HepG2 (cell line): ENCODE results near the gene MARCHF9. TPM values are rescaled to one million over a fixed set of nuclear protein-coding genes. Genes with fewer than 3 reads are reported as not detected.

Experiments used
- ATAC-seq: fragments of 200-7000 bp; cut with Tn5 transposase; 3 replicates; pipeline ENCODE4 v1.9.1; 2020; ENCODE audit warnings: mild to moderate bottlenecking, moderate library complexity
- BruUV-seq: library from RNA; stranded (reverse); fragments of 400-500 nt; replicated peaks from 2 replicates; lab custom pipeline; 2021; lab: Mats Ljungman, UMichigan
- CTCF ChIA-PET: fragments of 300-600 bp; formaldehyde crosslinking; extraction: SDS; loops from one replicate; lab custom pipeline; 2021; ENCODE audit warnings: low total read pairs, inconsistent platforms, low intra/inter-chr PET ratio; lab: Yijun Ruan, JAX
- POLR2A ChIA-PET: fragments of 350-600 bp; sonication (Branson Sonifier 250); formaldehyde crosslinking; loops from one replicate; lab custom pipeline; 2020; ENCODE audit warnings: antibody characterized with exemption, inconsistent platforms; lab: Yijun Ruan, JAX
- DNase-seq: peaks from one replicate; pipeline ENCODE4 v3.0.0-alpha.2; 2015; ENCODE audit warnings: low spot score
- FAIRE-seq: peaks from 3 replicates; lab custom pipeline; 2011; peaks lifted over from hg19 to GRCh38; lab: Jason Lieb, UNC
- H2AFZ ChIP-seq: one replicate; pipeline ENCODE4 v1.6.1; 2011; ENCODE audit warnings: low read length, inconsistent platforms
- H3K27ac ChIP-seq: fragments of 300-600 bp; 3 replicates; pipeline ENCODE4 v1.8.0; 2011; ENCODE audit warnings: mixed run types, mild to moderate bottlenecking, mixed read lengths, low read length, inconsistent platforms; ENCODE audit not compliant: insufficient read depth; ENCODE audit errors: extremely low read length
- H3K27me3 ChIP-seq, 2 experiments: fragments of 200-600 bp in 1 of 2; 2 replicates in 1 of 2; 3 replicates in 1 of 2; pipeline versions ENCODE4 v1.6.0 to v1.8.0; 2011; ENCODE audit warnings: low read length in 2 of 2, mild to moderate bottlenecking in 2 of 2, moderate library complexity in 2 of 2, inconsistent platforms in 1 of 2; ENCODE audit not compliant: insufficient read depth in 2 of 2, control insufficient read depth in 1 of 2
- H3K36me3 ChIP-seq, 2 experiments: fragments of 200-600 bp in 1 of 2; replicated peaks in 1 of 2; 2 replicates in 1 of 2; 3 replicates in 1 of 2; pipeline versions ENCODE4 v1.5.1 to v1.8.0; 2011; ENCODE audit warnings: low read length in 2 of 2, inconsistent platforms in 1 of 2; ENCODE audit not compliant: insufficient read depth in 2 of 2, control insufficient read depth in 1 of 2
- H3K4me1 ChIP-seq: 2 replicates; pipeline ENCODE4 v1.5.1; 2012; ENCODE audit warnings: low read length, inconsistent platforms; ENCODE audit not compliant: insufficient read depth
- H3K4me2 ChIP-seq: 2 replicates; pipeline ENCODE4 v1.6.0; 2011; ENCODE audit warnings: low read depth, low read length, inconsistent platforms
- H3K4me3 ChIP-seq, 3 experiments: fragments of 200-600 bp in 1 of 3; sonication (generic), shearing (Covaris generic) in 1 of 3; replicated peaks in 1 of 3; 2 replicates each; pipeline ENCODE4 v1.5.1; 2011 to 2016; ENCODE audit warnings: low read length in 3 of 3, inconsistent platforms in 2 of 3, low read depth in 2 of 3, mild to moderate bottlenecking in 2 of 3, control low read depth in 1 of 3, mixed read lengths in 1 of 3; ENCODE audit not compliant: insufficient read depth in 1 of 3
- H3K79me2 ChIP-seq: one replicate; pipeline ENCODE4 v1.6.1; 2011; ENCODE audit warnings: low read length, inconsistent platforms; ENCODE audit not compliant: insufficient read depth
- H3K9ac ChIP-seq: 2 replicates; pipeline ENCODE4 v1.6.0; 2011; ENCODE audit warnings: mild to moderate bottlenecking, low read depth, low read length, inconsistent platforms; ENCODE audit not compliant: insufficient read depth
- H3K9me3 ChIP-seq: 2 replicates; pipeline ENCODE4 v1.5.1; 2012; ENCODE audit warnings: mild to moderate bottlenecking, low read length
- H4K20me1 ChIP-seq: 2 replicates; pipeline ENCODE4 v1.6.0; 2011; ENCODE audit warnings: inconsistent platforms, mild to moderate bottlenecking, low read length, moderate library complexity; ENCODE audit not compliant: insufficient read depth
- DR1 ChIP-seq: sonication (generic); formaldehyde crosslinking; IDR thresholded peaks from 2 replicates; pipeline ENCODE4 v1.8.0; 2021; ENCODE audit warnings: mild to moderate bottlenecking, missing genetic modification reagents, inconsistent platforms
- JUN ChIP-seq: sonication (generic); formaldehyde crosslinking; IDR thresholded peaks from 2 replicates; pipeline ENCODE4 v1.4.0; 2020; ENCODE audit warnings: mild to moderate bottlenecking, missing genetic modification reagents
- MIXL1 ChIP-seq: IDR thresholded peaks from 2 replicates; pipeline ENCODE4 v1.6.1; 2016
- PAF1 ChIP-seq: IDR thresholded peaks from 2 replicates; pipeline ENCODE4 v1.6.1; 2016; ENCODE audit warnings: missing genetic modification reagents, missing compliant biosample characterization
- PHF5A ChIP-seq: IDR thresholded peaks from one replicate; pipeline ENCODE4 v1.6.1; 2018; ENCODE audit warnings: low read depth, missing genetic modification reagents; ENCODE audit not compliant: unreplicated experiment
- ZNF160 ChIP-seq: sonication (generic); formaldehyde crosslinking; IDR thresholded peaks from 2 replicates; pipeline ENCODE4 v1.8.0; 2022; ENCODE audit warnings: mild to moderate bottlenecking, inconsistent platforms, missing genetic modification reagents
- ZNF33A ChIP-seq: sonication (generic); formaldehyde crosslinking; IDR thresholded peaks from 2 replicates; pipeline ENCODE4 v1.5.1; 2020; ENCODE audit warnings: missing genetic modification reagents, mild to moderate bottlenecking, moderate library complexity, borderline replicate concordance
- ZNF549 ChIP-seq: sonication (generic); formaldehyde crosslinking; IDR thresholded peaks from 2 replicates; pipeline ENCODE4 v1.5.0; 2020; ENCODE audit warnings: missing genetic modification reagents
- ZNF644 ChIP-seq: IDR thresholded peaks from 2 replicates; pipeline ENCODE4 v1.6.1; 2016; ENCODE audit warnings: low read depth
- ZNF720 ChIP-seq: sonication (generic); formaldehyde crosslinking; IDR thresholded peaks from 2 replicates; pipeline ENCODE4 v1.4.0; 2020; ENCODE audit warnings: missing genetic modification reagents
- ZNF781 ChIP-seq: sonication (generic); formaldehyde crosslinking; IDR thresholded peaks from 2 replicates; pipeline ENCODE4 v1.5.1; 2020; ENCODE audit warnings: borderline replicate concordance, mild to moderate bottlenecking, missing genetic modification reagents; ENCODE audit errors: not compliant biosample characterization
- ZNF792 ChIP-seq: IDR thresholded peaks from 2 replicates; pipeline ENCODE4 v1.6.1; 2016
- WGBS: methylation state at CpG from one replicate; pipeline ENCODE4 v1.1.6; 2017; ENCODE audit warnings: low lambda C conversion rate; 5-methylcytosine and 5-hydroxymethylcytosine counted together
- in situ Hi-C: cut with HindIII; loops from 2 replicates; pipeline ENCODE4 v1.10.0; 2017; ENCODE audit warnings: low pct_unique_long_range_greater_than_20kb; ENCODE audit not compliant: extremely low pct_ligation_motif_present
- intact Hi-C: fragments of 100-400 bp; cut with micrococcal nuclease; formaldehyde crosslinking; loops from one replicate; pipeline ENCODE4 v1.10.0; 2022; ENCODE audit not compliant: unreplicated experiment
- polyA plus RNA-seq, 8 experiments: library from polyadenylated mRNA; depleted of rRNA in 3 of 8; stranded (reverse) in 7 of 8; unstranded in 1 of 8; fragments of >200 nt; fragmentation: Illumina TruSeq in 4 of 8; extraction: Trizol in 4 of 8; gene quantifications; 2 replicates each; pipeline versions ENCODE4 v1.2.1 to v1.2.3, GENCODE V29; 2011 to 2016; ENCODE audit warnings: low read depth in 4 of 8, missing spikeins in 1 of 8, mixed read lengths in 1 of 8; ENCODE audit not compliant: insufficient read depth in 1 of 8
- total RNA-seq, 5 experiments: library from RNA; depleted of rRNA; stranded (reverse); fragments of >200 nt; fragmentation: Illumina TruSeq; extraction: Trizol; gene quantifications; 2 replicates each; pipeline ENCODE4 v1.2.3, GENCODE V29; 2016; ENCODE audit warnings: low read depth in 1 of 5
- TF ChIP-seq, protein P1 (sequence below): sonication (generic); formaldehyde crosslinking; IDR thresholded peaks from one replicate; pipeline ENCODE4 v1.5.1; 2020; ENCODE audit warnings: mild to moderate bottlenecking, missing genetic modification reagents; ENCODE audit errors: not compliant biosample characterization
- TF ChIP-seq, protein P2 (sequence below): sonication (generic); formaldehyde crosslinking; IDR thresholded peaks from 2 replicates; pipeline ENCODE4 v1.8.1; 2023; ENCODE audit warnings: missing genetic modification reagents, mild to moderate bottlenecking, borderline replicate concordance
- TF ChIP-seq, protein P3 (sequence below): sonication (generic); formaldehyde crosslinking; IDR thresholded peaks from 2 replicates; pipeline ENCODE4 v1.8.0; 2022; ENCODE audit warnings: missing genetic modification reagents, mild to moderate bottlenecking, moderate library complexity, borderline replicate concordance

Gene MARCHF9
- total and polyA plus RNA-seq, 2 of the 13 experiments (the other 11 are each of a cell fraction or from before 2014, with no cell fraction given): 5.7 to 9.6 TPM

DNA sequence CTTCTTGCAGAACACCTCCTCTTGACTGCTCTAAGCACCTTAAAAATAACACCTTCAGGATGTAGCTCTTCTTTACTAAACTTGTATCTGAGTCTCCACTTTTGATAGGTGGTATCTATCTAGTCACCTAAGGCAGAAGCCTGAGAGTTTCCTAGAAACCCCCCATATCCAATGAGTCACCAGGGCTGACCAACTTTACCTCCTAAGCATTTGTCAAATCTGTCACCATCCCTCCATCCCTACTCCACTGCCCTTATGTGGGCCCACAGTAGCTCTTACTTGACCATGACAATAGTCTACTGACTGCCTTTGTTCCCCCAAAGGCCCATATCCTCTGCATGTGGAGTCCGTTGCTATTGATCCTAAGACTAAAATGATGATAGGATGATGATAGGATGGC is 47.7 kb downstream of the MARCHF9 start:
- no peaks in the 10 kb centered on the region for H3K9me3 ChIP-seq
- H3K27ac ChIP-seq: no peak overlapping the region
- no peak overlapping the region for H2AFZ ChIP-seq
- no peaks in the 10 kb centered on the region for H3K79me2 ChIP-seq
- DNase-seq (no peak), FAIRE-seq (no peak), ATAC-seq (no peak)
- no peak overlapping the region for H3K4me3 ChIP-seq
- POLR2A ChIA-PET: no interaction called here
- in situ Hi-C loops: no loop called here
- no peak overlapping the region for H3K9ac ChIP-seq
- no peaks in the 10 kb centered on the region for H3K27me3 ChIP-seq
- 94% methylated on average over 1 of the region's 1 CpG for WGBS
- H3K4me2 ChIP-seq: no peak overlapping the region
- no TSS peak for BruUV-seq
- no peaks in the 10 kb centered on the region for H3K4me1 ChIP-seq
- intact Hi-C loops: loop anchor here (1.0 kb wide), 2 partner anchors 29 to 103 kb away; no protein-coding TSS in a partner anchor
- H3K36me3 ChIP-seq: peaks cover 5 to 22% of the 10 kb centered on the region in 2 experiments; a peak in 4 of 5 replicates
- H4K20me1 ChIP-seq: 0 out of 2 replicates have a peak, but pooled peaks cover 3% of the 10 kb centered on the region
- CTCF ChIA-PET: interaction anchor here (1.2 to 3.2 kb wide), 2 partner anchors 12 to 103 kb away, joined by 4 to 54 read pairs; no protein-coding TSS in a partner anchor
- TF ChIP-seq ZNF33A (CRISPR knock-in tag): no peak
- TF ChIP-seq, protein P1, sequence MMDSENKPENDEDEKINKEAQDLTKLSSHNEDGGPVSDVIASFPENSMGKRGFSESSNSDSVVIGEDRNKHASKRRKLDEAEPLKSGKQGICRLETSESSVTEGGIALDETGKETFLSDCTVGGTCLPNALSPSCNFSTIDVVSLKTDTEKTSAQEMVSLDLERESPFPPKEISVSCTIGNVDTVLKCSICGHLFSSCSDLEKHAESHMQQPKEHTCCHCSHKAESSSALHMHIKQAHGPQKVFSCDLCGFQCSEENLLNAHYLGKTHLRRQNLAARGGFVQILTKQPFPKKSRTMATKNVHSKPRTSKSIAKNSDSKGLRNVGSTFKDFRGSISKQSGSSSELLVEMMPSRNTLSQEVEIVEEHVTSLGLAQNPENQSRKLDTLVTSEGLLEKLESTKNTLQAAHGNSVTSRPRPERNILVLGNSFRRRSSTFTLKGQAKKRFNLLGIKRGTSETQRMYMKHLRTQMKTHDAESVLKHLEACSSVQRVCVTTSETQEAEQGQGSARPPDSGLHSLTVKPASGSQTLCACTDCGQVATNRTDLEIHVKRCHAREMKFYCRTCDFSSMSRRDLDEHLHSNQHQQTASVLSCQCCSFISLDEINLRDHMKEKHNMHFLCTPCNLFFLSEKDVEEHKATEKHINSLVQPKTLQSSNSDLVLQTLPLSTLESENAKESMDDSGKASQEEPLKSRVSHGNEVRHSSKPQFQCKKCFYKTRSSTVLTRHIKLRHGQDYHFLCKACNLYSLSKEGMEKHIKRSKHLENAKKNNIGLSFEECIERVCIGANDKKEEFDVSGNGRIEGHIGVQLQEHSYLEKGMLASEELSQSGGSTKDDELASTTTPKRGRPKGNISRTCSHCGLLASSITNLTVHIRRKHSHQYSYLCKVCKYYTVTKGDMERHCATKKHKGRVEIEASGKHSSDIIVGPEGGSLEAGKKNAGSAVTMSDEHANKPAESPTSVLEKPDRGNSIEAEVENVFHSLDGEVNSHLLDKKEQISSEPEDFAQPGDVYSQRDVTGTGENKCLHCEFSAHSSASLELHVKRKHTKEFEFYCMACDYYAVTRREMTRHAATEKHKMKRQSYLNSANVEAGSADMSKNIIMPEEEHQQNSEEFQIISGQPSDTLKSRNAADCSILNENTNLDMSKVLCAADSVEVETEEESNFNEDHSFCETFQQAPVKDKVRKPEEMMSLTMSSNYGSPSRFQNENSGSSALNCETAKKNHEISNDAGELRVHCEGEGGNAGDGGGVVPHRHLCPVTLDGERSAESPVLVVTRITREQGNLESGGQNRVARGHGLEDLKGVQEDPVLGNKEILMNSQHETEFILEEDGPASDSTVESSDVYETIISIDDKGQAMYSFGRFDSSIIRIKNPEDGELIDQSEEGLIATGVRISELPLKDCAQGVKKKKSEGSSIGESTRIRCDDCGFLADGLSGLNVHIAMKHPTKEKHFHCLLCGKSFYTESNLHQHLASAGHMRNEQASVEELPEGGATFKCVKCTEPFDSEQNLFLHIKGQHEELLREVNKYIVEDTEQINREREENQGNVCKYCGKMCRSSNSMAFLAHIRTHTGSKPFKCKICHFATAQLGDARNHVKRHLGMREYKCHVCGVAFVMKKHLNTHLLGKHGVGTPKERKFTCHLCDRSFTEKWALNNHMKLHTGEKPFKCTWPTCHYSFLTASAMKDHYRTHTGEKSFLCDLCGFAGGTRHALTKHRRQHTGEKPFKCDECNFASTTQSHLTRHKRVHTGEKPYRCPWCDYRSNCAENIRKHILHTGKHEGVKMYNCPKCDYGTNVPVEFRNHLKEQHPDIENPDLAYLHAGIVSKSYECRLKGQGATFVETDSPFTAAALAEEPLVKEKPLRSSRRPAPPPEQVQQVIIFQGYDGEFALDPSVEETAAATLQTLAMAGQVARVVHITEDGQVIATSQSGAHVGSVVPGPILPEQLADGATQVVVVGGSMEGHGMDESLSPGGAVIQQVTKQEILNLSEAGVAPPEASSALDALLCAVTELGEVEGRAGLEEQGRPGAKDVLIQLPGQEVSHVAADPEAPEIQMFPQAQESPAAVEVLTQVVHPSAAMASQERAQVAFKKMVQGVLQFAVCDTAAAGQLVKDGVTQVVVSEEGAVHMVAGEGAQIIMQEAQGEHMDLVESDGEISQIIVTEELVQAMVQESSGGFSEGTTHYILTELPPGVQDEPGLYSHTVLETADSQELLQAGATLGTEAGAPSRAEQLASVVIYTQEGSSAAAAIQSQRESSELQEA (CRISPR knock-in tag): no peak
- TF ChIP-seq, protein P2, sequence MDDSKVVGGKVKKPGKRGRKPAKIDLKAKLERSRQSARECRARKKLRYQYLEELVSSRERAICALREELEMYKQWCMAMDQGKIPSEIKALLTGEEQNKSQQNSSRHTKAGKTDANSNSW (CRISPR knock-in tag): no peak
- no peak for TF ChIP-seq ZNF644 (CRISPR knock-in tag)
- no peak for TF ChIP-seq ZNF160 (CRISPR knock-in tag)
- TF ChIP-seq ZNF792 (CRISPR knock-in tag): no peak
- TF ChIP-seq ZNF549: no peak
- TF ChIP-seq ZNF720 (CRISPR knock-in tag): no peak
- no peak for TF ChIP-seq ZNF781 (CRISPR knock-in tag)
- TF ChIP-seq, protein P3, sequence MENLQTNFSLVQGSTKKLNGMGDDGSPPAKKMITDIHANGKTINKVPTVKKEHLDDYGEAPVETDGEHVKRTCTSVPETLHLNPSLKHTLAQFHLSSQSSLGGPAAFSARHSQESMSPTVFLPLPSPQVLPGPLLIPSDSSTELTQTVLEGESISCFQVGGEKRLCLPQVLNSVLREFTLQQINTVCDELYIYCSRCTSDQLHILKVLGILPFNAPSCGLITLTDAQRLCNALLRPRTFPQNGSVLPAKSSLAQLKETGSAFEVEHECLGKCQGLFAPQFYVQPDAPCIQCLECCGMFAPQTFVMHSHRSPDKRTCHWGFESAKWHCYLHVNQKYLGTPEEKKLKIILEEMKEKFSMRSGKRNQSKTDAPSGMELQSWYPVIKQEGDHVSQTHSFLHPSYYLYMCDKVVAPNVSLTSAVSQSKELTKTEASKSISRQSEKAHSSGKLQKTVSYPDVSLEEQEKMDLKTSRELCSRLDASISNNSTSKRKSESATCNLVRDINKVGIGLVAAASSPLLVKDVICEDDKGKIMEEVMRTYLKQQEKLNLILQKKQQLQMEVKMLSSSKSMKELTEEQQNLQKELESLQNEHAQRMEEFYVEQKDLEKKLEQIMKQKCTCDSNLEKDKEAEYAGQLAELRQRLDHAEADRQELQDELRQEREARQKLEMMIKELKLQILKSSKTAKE (CRISPR knock-in tag): no peak
- TF ChIP-seq PHF5A (CRISPR knock-in tag): no peak
- no peak for TF ChIP-seq JUN (CRISPR knock-in tag)
- no peak for TF ChIP-seq PAF1
- TF ChIP-seq MIXL1: no peak
- TF ChIP-seq DR1: no peak
- TF ChIP-seq, all 625 proteins: peak for 0
